Ishikawa (cell line): ENCODE data around the gene ANKDD1A.

ENCODE experiments used
- EP300 ChIP-seq: IDR thresholded peaks from 2 replicates; pipeline ENCODE4 v1.6.1; 2012; ENCODE audit warnings: borderline replicate concordance
- REST ChIP-seq: IDR thresholded peaks from 2 replicates; pipeline ENCODE4 v1.6.1; 2012; ENCODE audit warnings: low read depth, mild to moderate bottlenecking
- TAF1 ChIP-seq: IDR thresholded peaks from 2 replicates; pipeline ENCODE4 v1.6.1; 2012; ENCODE audit warnings: low read depth, mild to moderate bottlenecking
- TEAD4 ChIP-seq: IDR thresholded peaks from 2 replicates; pipeline ENCODE4 v1.6.1; 2012

- no peak for TF ChIP-seq REST
- TF ChIP-seq TEAD4: no peak
- TF ChIP-seq TAF1: no peak
- TF ChIP-seq EP300: no peak
These were observed 70.8 kb downstream of the ANKDD1A start for GRCh38 chr15:64982472-64982871.
